GM18870 (cell line): Measurements from ENCODE around the gene MYL6.
"Not testable (repeated sequence)": the region's sequence is repeated elsewhere in the genome, so short reads cannot be mapped to it uniquely, and the experiment has no call there.

Experiments
- ATAC-seq: cut with Tn5 transposase; IDR thresholded peaks from one replicate; pipeline ENCODE4 v1.9.1; 2021; ENCODE audit warnings: moderate library complexity; ENCODE audit not compliant: unreplicated experiment

MYL6 gene

GRCh38 chr12:56189099-56189917 is 31.1 kb downstream of the MYL6 start, which contains the start of gene SMARCC2:
TSS of gene SMARCC2 (minus strand) at chr12:56189483. CDS start at chr12:56189461, 22 bp downstream.
- ATAC-seq = no peak

- ATAC-seq = no peak
Observed at GRCh38 chr12:56189918-56190694, 31.9 kb downstream of the MYL6 start.

GRCh38 chr12:56190695-56191155 is 32.6 kb downstream of the MYL6 start:
- ATAC-seq = no peak

GRCh38 chr12:56192582-56192981 is 34.4 kb downstream of the MYL6 start:
- no peak for ATAC-seq

- ATAC-seq = no peak
Observed at GRCh38 chr12:56193025-56193578, 34.9 kb downstream of the MYL6 start.

- ATAC-seq = not testable (repeated sequence)
Observed at GRCh38 chr12:56196818-56197550, 38.8 kb downstream of the MYL6 start.

GRCh38 chr12:56197921-56198635 is 39.9 kb downstream of the MYL6 start:
- no peak for ATAC-seq

- no peak for ATAC-seq
Observed at GRCh38 chr12:56198836-56199235, 40.7 kb downstream of the MYL6 start.

- ATAC-seq = no peak
Observed at GRCh38 chr12:56202366-56202765, 44.2 kb downstream of the MYL6 start.

- ATAC-seq = no peak
Observed at GRCh38 chr12:56202838-56203237, 44.7 kb downstream of the MYL6 start.

GRCh38 chr12:56204275-56204674 is 46.1 kb downstream of the MYL6 start:
- no peak for ATAC-seq

GRCh38 chr12:56205445-56205844 is 47.3 kb downstream of the MYL6 start:
- no peak for ATAC-seq

GRCh38 chr12:56206452-56207166 is 48.5 kb downstream of the MYL6 start:
- ATAC-seq = no peak

- no peak for ATAC-seq
Observed at GRCh38 chr12:56208006-56208405, 49.8 kb downstream of the MYL6 start.
